Erythroblast (primary cell): ENCODE measurements around the gene GABBR1.

Experiments
- GATA1 ChIP-seq: IDR thresholded peaks from 2 replicates; pipeline ENCODE4 v1.6.1; 2011; ENCODE audit warnings: low read depth, mild to moderate bottlenecking, control low read depth, low read length, moderate library complexity
- POLR2A ChIP-seq: IDR thresholded peaks from 2 replicates; pipeline ENCODE4 v1.6.1; 2011; ENCODE audit warnings: mild to moderate bottlenecking, low read length

- no peak for TF ChIP-seq POLR2A
- TF ChIP-seq GATA1 = no peak
Measured at GRCh38 chr6:29589423-29590048, 43.4 kb downstream of the GABBR1 start.
